GM13976 (cell line): Measurements from ENCODE around the gene DROSHA.

ENCODE experiments used
- DNase-seq: peaks from one replicate; pipeline ENCODE4 v3.0.0; 2012; ENCODE audit warnings: low spot score
- in situ Hi-C: fragments of 300-500 bp; cut with MboI; formaldehyde crosslinking; loops from one replicate; pipeline ENCODE4 v1.12.0; 2022; ENCODE audit warnings: low sequenced_read_pairs, mixed read lengths, inconsistent platforms; ENCODE audit not compliant: unreplicated experiment
- TF ChIP-seq, protein P1 (sequence below): IDR thresholded peaks from 2 replicates; pipeline ENCODE4 v1.5.1; 2012; ENCODE audit warnings: borderline replicate concordance, mild to moderate bottlenecking; ENCODE audit not compliant: insufficient read depth; ENCODE audit errors: extremely low read depth, missing control alignments, control extremely low read depth

Gene DROSHA

DNA sequence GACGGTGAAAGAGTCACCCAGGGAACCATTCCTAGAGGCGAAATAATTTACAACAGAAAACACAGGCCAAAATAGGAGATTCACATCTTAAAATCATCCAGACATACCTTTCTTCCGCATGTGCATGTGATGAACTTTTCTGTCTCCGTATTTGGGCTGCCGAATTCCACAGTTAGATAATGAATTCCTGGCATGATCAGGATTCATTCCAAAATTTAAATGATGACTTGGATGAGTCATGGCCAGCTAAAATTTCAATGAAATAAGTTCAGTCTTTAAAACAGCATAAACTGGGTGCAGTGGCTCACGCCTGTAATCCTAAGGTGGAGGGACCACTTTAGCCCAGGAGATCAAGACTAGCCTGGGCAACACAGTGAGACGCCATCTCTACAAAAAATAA, 82.7 kb downstream of the DROSHA start:
- TF ChIP-seq, protein P1, sequence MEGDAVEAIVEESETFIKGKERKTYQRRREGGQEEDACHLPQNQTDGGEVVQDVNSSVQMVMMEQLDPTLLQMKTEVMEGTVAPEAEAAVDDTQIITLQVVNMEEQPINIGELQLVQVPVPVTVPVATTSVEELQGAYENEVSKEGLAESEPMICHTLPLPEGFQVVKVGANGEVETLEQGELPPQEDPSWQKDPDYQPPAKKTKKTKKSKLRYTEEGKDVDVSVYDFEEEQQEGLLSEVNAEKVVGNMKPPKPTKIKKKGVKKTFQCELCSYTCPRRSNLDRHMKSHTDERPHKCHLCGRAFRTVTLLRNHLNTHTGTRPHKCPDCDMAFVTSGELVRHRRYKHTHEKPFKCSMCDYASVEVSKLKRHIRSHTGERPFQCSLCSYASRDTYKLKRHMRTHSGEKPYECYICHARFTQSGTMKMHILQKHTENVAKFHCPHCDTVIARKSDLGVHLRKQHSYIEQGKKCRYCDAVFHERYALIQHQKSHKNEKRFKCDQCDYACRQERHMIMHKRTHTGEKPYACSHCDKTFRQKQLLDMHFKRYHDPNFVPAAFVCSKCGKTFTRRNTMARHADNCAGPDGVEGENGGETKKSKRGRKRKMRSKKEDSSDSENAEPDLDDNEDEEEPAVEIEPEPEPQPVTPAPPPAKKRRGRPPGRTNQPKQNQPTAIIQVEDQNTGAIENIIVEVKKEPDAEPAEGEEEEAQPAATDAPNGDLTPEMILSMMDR = no peak
- DNase-seq = no peak
- in situ Hi-C loops = no loop called here

DNA sequence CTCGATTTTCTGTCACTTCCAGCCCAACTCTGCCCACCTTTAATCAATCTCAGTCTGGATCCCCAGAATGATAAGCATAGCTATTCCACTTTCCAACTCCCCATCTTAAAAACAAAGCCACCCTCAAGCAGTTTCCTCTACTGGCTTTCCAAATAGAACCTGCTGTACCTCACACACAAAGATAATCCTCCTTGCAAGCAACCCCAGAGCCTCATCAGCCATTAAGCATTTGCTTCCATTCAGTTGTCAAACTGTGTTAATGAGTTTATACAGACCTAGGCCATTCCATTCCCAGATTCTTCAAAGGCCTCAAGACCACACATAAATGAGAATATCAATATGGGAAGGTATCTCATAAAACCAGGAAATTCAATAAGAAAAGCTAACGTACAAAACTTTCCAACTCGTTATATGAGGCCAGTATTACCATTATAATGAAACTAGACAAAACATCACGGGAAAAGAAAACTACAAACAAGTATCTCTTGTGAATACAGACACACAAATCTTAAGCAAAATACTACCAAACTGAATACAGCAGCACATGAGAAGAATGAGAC, 86.8 kb downstream of the DROSHA start:
- no peak for DNase-seq
- TF ChIP-seq, protein P1 = no peak
- in situ Hi-C loops = no loop called here

DNA sequence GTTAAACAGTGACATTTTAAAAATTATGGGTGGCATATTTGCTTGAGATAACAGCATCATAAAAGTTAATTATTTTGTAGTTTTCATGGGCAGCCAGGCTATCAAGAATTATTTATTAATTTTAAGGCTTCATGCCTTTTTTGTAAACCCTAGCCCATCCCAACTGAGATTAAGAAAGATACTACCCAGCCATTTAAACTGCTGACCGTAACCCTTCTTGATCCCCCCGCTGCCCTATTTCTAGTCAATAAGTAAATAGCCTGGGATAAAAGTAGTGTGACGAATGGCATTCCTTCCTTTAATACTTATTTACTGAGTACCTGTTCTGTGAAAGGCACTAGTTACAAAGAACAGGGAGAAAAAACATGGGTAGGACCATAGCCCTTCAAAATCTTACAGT, 88.3 kb downstream of the DROSHA start:
- in situ Hi-C loops = no loop called here
- DNase-seq = no peak
- TF ChIP-seq, protein P1 = no peak

DNA sequence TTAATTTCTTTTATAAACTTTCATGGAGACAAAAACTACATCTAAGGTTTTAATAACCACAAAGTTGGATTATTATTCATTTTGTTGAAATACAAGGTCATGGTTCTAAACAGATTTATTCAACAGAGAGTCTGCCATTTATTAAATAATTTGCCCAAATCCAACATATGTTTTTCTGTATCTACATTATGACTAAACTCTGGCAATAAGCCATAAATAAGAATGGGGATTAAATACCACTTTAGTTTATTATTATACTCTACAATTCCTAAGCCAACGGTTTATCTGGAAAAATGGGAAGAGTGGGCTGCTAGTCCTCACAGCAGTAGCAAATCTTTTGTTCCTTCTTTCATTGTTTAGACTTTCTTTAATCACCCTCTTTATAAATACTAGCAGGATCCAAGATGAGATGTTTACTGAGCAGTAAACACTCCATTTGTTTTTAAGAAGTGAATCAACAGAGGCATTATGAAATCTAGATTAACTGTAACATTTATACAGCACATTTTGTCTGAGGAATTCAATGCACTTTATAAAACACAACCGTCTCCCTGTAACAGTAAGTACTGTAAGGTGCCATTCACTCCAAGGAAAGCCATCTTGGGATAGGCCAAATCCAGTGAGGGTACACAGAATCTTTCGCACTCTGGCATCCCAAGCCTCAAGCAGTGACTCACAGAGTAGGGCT, 89.7 kb downstream of the DROSHA start:
- TF ChIP-seq, protein P1 = no peak
- in situ Hi-C loops = no loop called here
- DNase-seq = no peak

DNA sequence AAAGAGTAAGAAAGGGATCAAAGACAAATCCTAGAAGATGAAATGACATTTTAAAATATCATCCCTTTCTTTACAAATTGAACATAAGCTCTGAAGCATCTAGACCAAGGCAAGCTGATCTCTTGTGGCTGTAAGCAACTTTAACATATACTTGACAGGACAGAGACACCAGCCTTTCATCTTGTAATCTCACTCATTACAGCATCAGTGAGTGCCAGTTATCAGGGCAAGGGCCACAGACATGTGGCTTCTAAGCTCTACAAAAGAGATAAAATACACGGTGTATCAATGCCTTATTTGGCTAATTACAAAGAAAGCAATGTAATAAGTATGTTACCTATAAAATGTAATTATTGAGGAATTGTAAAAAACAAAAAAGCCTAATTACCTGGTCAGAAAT, 95.0 kb downstream of the DROSHA start:
- DNase-seq = no peak
- TF ChIP-seq, protein P1 = no peak
- in situ Hi-C loops = no loop called here

DNA sequence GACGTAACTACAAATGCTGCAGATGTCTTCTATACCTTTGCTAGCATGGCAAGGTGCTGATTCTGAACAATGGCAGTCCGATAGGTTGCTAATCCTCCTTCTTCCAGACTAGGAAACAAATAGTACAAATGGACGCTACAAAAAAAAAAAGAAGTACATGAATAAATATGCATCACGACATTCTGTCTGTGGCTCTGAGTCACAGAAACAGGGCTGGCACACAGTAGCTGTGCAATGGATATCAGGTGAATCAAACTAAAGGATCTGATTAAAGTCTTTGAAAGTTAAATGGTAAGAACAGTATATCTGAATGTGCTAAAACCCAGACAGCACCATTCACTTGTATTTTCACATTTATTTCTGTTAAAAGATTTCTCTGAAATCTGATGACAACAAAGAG, 96.2 kb downstream of the DROSHA start:
- TF ChIP-seq, protein P1 = no peak
- in situ Hi-C loops = no loop called here
- DNase-seq = no peak
